KOPT-K1 (cell line): Measurements from ENCODE around the gene PAQR9.

Experiments
- H3K27ac ChIP-seq: fragments of 200-600 bp; sonication (generic); 2 replicates; pipeline ENCODE4 v1.5.1; 2016; ENCODE audit warnings: antibody characterized with exemption, mild to moderate bottlenecking, low read depth, low read length; ENCODE audit not compliant: poor library complexity, severe bottlenecking
- H3K36me3 ChIP-seq: fragments of 200-600 bp; sonication (generic); 2 replicates; pipeline ENCODE4 v1.5.1; 2017; ENCODE audit warnings: antibody characterized with exemption, mild to moderate bottlenecking, low read length, moderate library complexity; ENCODE audit not compliant: insufficient read depth
- H3K9me3 ChIP-seq: fragments of 200-600 bp; sonication (generic); 2 replicates; pipeline ENCODE4 v1.5.1; 2017; ENCODE audit warnings: antibody characterized with exemption, low read length, mild to moderate bottlenecking; ENCODE audit not compliant: insufficient read depth, poor library complexity, severe bottlenecking

Gene PAQR9

GRCh38 chr3:142947352-142947751 is 16.1 kb downstream of the PAQR9 start:
- no peaks in the 10 kb centered on the region for H3K9me3 ChIP-seq
- H3K27ac ChIP-seq, result no peak overlapping the region
- no peaks in the 10 kb centered on the region for H3K36me3 ChIP-seq

- H3K9me3 ChIP-seq, result no peaks in the 10 kb centered on the region
- no peaks in the 10 kb centered on the region for H3K36me3 ChIP-seq
- no peak overlapping the region for H3K27ac ChIP-seq
Measured at GRCh38 chr3:142946861-142947260, 16.6 kb downstream of the PAQR9 start.

- Histone ChIP-seq H3K36me3 (no peaks in the 10 kb centered on the region), H3K27ac (no peak overlapping the region), H3K9me3 (no peaks in the 10 kb centered on the region)
Measured at GRCh38 chr3:142945023-142945422, 18.5 kb downstream of the PAQR9 start.

GRCh38 chr3:142944342-142944741 is 19.1 kb downstream of the PAQR9 start:
- no peaks in the 10 kb centered on the region for H3K36me3 ChIP-seq
- no peak overlapping the region for H3K27ac ChIP-seq
- no peaks in the 10 kb centered on the region for H3K9me3 ChIP-seq

GRCh38 chr3:142943870-142944269 is 19.6 kb downstream of the PAQR9 start:
- Histone ChIP-seq H3K36me3 (no peaks in the 10 kb centered on the region), H3K27ac (no peak overlapping the region), H3K9me3 (no peaks in the 10 kb centered on the region)

GRCh38 chr3:142943349-142943748 is 20.1 kb downstream of the PAQR9 start:
- H3K9me3 ChIP-seq, result no peaks in the 10 kb centered on the region
- no peaks in the 10 kb centered on the region for H3K36me3 ChIP-seq
- no peak overlapping the region for H3K27ac ChIP-seq

- H3K27ac ChIP-seq, result no peak overlapping the region
- no peaks in the 10 kb centered on the region for H3K36me3 ChIP-seq
- no peaks in the 10 kb centered on the region for H3K9me3 ChIP-seq
Measured at GRCh38 chr3:142941373-142942123, 21.9 kb downstream of the PAQR9 start.

- H3K9me3 ChIP-seq, result no peaks in the 10 kb centered on the region
- H3K36me3 ChIP-seq, result no peaks in the 10 kb centered on the region
- no peak overlapping the region for H3K27ac ChIP-seq
Measured at GRCh38 chr3:142940472-142940871, 23.0 kb downstream of the PAQR9 start.

- Histone ChIP-seq H3K9me3 (peaks cover 2% of the 10 kb centered on the region), H3K36me3 (no peaks in the 10 kb centered on the region), H3K27ac (no peak overlapping the region)
Measured at GRCh38 chr3:142940000-142940399, 23.5 kb downstream of the PAQR9 start.

GRCh38 chr3:142935963-142936362 is 27.5 kb downstream of the PAQR9 start:
- H3K9me3 ChIP-seq, result peaks cover 4% of the 10 kb centered on the region
- no peak overlapping the region for H3K27ac ChIP-seq
- no peaks in the 10 kb centered on the region for H3K36me3 ChIP-seq

- Histone ChIP-seq H3K27ac (no peak overlapping the region), H3K9me3 (peaks cover 4% of the 10 kb centered on the region), H3K36me3 (no peaks in the 10 kb centered on the region)
Measured at GRCh38 chr3:142934887-142935269, 28.6 kb downstream of the PAQR9 start.

GRCh38 chr3:142934128-142934886 is 29.2 kb downstream of the PAQR9 start:
- Histone ChIP-seq H3K27ac (no peak overlapping the region), H3K36me3 (no peaks in the 10 kb centered on the region), H3K9me3 (peaks cover 4% of the 10 kb centered on the region)

GRCh38 chr3:142931222-142931621 is 32.3 kb downstream of the PAQR9 start:
- H3K36me3 ChIP-seq, result no peaks in the 10 kb centered on the region
- peaks cover 4% of the 10 kb centered on the region for H3K9me3 ChIP-seq

GRCh38 chr3:142930463-142930862 is 33.0 kb downstream of the PAQR9 start:
- Histone ChIP-seq H3K36me3 (no peaks in the 10 kb centered on the region), H3K27ac (no peak overlapping the region), H3K9me3 (peaks cover 4% of the 10 kb centered on the region)

More at GRCh38 chr3:142931222-142931621, 32.3 kb downstream of the PAQR9 start:
- no peak overlapping the region for H3K27ac ChIP-seq

GRCh38 chr3:142929890-142930289 is 33.6 kb downstream of the PAQR9 start:
- Histone ChIP-seq H3K9me3 (peaks cover under 1% of the 10 kb centered on the region), H3K27ac (no peak overlapping the region), H3K36me3 (no peaks in the 10 kb centered on the region)

GRCh38 chr3:142929109-142929508 is 34.4 kb downstream of the PAQR9 start:
- Histone ChIP-seq H3K36me3 (no peaks in the 10 kb centered on the region), H3K9me3 (peaks cover 2% of the 10 kb centered on the region), H3K27ac (no peak overlapping the region)
